Thoracic aorta (tissue), 2 donors: ENCODE results near the gene NAA50. TPM values are rescaled to one million over a fixed set of nuclear protein-coding genes. Genes with fewer than 3 reads are reported as not detected.

Source experiments
- ATAC-seq: fragments of 150-250 bp; one replicate; pipeline ENCODE4 v1.8.0; 2017; ENCODE audit warnings: low read depth; ENCODE audit not compliant: insufficient number of reproducible peaks, low FRiP score
- DNase-seq: peaks from one replicate; pipeline ENCODE4 v3.0.0-alpha.2; 2020; ENCODE audit warnings: low spot score
- H3K27ac ChIP-seq, 2 donors: fragments of 200-600 bp; sonication (generic); 1 replicate in 1 of 2; 2 replicates in 1 of 2; pipeline ENCODE4 v1.5.1; 2016; ENCODE audit warnings: mild to moderate bottlenecking in 2 of 2, moderate library complexity in 2 of 2
- H3K27me3 ChIP-seq: fragments of 200-600 bp; sonication (generic); replicated peaks from 2 replicates; pipeline ENCODE4 v1.6.0; 2016; ENCODE audit warnings: mild to moderate bottlenecking; ENCODE audit not compliant: insufficient read depth
- H3K36me3 ChIP-seq: fragments of 200-600 bp; sonication (generic); one replicate; pipeline ENCODE4 v1.5.1; 2016
- H3K4me1 ChIP-seq, 2 donors: fragments of 200-600 bp; sonication (generic); 1 replicate in 1 of 2; 2 replicates in 1 of 2; pipeline versions ENCODE4 v1.5.1 to v1.6.0; 2016; ENCODE audit warnings: low read depth in 2 of 2, mild to moderate bottlenecking in 1 of 2; ENCODE audit not compliant: control insufficient read depth in 1 of 2
- H3K4me3 ChIP-seq: fragments of 200-600 bp; sonication (generic); 2 replicates; pipeline ENCODE4 v1.5.1; 2016; ENCODE audit warnings: mild to moderate bottlenecking
- H3K9me3 ChIP-seq: fragments of 200-600 bp; sonication (generic); 2 replicates; pipeline ENCODE4 v1.5.1; 2016
- total RNA-seq, 2 donors: library from RNA; depleted of rRNA; stranded (reverse); fragments of >200 nt; gene quantifications; one replicate each; pipeline versions ENCODE4 v1.1.0 to v1.2.3, GENCODE V29; 2016
- TF ChIP-seq, protein P1 (sequence below): fragments of 200-600 bp; sonication (generic); IDR thresholded peaks from one replicate; pipeline ENCODE4 v1.5.1; 2019; ENCODE audit warnings: antibody characterized with exemption

Gene NAA50
- total RNA-seq, 2 donors from 2014 or later: 58.3 to 78.2 TPM

- H3K4me3 ChIP-seq: peak overlapping the region; percentile 2
- H3K27me3 ChIP-seq: no peaks in the 10 kb centered on the region
- TF ChIP-seq, protein P1, sequence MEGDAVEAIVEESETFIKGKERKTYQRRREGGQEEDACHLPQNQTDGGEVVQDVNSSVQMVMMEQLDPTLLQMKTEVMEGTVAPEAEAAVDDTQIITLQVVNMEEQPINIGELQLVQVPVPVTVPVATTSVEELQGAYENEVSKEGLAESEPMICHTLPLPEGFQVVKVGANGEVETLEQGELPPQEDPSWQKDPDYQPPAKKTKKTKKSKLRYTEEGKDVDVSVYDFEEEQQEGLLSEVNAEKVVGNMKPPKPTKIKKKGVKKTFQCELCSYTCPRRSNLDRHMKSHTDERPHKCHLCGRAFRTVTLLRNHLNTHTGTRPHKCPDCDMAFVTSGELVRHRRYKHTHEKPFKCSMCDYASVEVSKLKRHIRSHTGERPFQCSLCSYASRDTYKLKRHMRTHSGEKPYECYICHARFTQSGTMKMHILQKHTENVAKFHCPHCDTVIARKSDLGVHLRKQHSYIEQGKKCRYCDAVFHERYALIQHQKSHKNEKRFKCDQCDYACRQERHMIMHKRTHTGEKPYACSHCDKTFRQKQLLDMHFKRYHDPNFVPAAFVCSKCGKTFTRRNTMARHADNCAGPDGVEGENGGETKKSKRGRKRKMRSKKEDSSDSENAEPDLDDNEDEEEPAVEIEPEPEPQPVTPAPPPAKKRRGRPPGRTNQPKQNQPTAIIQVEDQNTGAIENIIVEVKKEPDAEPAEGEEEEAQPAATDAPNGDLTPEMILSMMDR: no peak
- H3K9me3 ChIP-seq: no peaks in the 10 kb centered on the region
- no peak for DNase-seq
- peak; percentile 87 for ATAC-seq
- peaks cover 8 to 15% of the 10 kb centered on the region in 2 donors for H3K4me1 ChIP-seq
- peak overlapping the region in 1 of 2 donors; percentile 56 for H3K27ac ChIP-seq
- peaks cover 9% of the 10 kb centered on the region for H3K36me3 ChIP-seq
These were observed 37.4 kb upstream of the NAA50 start for GRCh38 chr3:113783463-113783862.

DNA sequence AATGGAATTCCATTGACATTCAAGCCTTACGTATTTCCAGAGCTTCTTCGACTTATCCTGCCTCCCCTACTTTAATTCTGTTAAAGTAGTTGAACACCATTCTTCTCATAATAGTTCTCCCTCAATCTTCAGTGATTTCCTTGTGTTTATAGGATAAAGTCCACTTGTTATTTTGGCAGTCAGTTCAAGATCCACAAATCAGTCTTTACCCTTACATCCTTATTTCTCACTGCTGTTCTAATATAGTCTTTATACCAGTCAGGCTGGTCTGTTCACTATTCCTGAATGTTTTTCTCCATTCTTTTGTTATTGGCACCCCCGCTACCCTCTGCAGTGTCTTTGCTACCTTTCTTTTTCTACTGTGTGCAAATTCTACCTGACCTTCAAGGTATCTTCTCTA is 30.5 kb upstream of the NAA50 start:
- TF ChIP-seq, protein P1: no peak
- Histone ChIP-seq H3K27ac (no peak overlapping the region), H3K4me1 (no peaks in the 10 kb centered on the region), H3K27me3 (no peaks in the 10 kb centered on the region), H3K4me3 (no peak overlapping the region), H3K36me3 (no peaks in the 10 kb centered on the region), H3K9me3 (no peaks in the 10 kb centered on the region)
- DNase-seq: no peak
- no peak for ATAC-seq

DNA sequence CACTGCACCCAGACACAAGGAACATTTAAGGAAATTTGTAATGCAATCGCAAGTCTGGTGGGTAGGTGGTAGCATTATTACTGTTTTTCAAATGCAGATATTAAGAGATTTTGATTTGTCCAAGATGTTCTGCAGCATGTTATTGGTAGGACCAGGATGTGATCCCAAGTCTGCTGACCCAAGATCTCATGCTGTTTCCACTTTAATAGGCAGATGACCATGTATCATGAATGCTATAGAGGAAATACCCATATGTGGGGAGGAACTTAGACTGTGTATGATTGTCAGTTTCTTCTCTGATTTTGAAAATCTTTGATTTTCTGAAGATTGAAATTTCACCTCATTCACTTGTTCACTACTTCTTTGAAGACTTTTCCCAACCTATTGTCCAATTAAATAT is 29.5 kb upstream of the NAA50 start:
- Histone ChIP-seq H3K4me1 (no peaks in the 10 kb centered on the region), H3K27ac (no peak overlapping the region), H3K27me3 (no peaks in the 10 kb centered on the region), H3K4me3 (no peak overlapping the region), H3K36me3 (no peaks in the 10 kb centered on the region), H3K9me3 (no peaks in the 10 kb centered on the region)
- no peak for ATAC-seq
- DNase-seq: no peak
- TF ChIP-seq, protein P1: no peak

GRCh38 chr3:113773381-113773780 is 27.3 kb upstream of the NAA50 start:
- no peaks in the 10 kb centered on the region for H3K4me1 ChIP-seq
- ATAC-seq (no peak), DNase-seq (no peak)
- H3K36me3 ChIP-seq: no peaks in the 10 kb centered on the region
- no peak overlapping the region for H3K4me3 ChIP-seq
- no peak overlapping the region for H3K27ac ChIP-seq
- no peaks in the 10 kb centered on the region for H3K27me3 ChIP-seq
- no peaks in the 10 kb centered on the region for H3K9me3 ChIP-seq
- TF ChIP-seq, protein P1: no peak

GRCh38 chr3:113771993-113772392 is 25.9 kb upstream of the NAA50 start:
- Histone ChIP-seq H3K36me3 (no peaks in the 10 kb centered on the region), H3K9me3 (no peaks in the 10 kb centered on the region), H3K27me3 (no peaks in the 10 kb centered on the region), H3K27ac (no peak overlapping the region), H3K4me3 (no peak overlapping the region), H3K4me1 (no peaks in the 10 kb centered on the region)
- DNase-seq (no peak), ATAC-seq (no peak)
- TF ChIP-seq, protein P1: no peak
